SJCRH30 (cell line): ENCODE results near the gene TRABD2B. TPM values are rescaled to one million over a fixed set of nuclear protein-coding genes. Genes with fewer than 3 reads are reported as not detected.
A peak's percentile ranks its signal among the peaks of the same experiment; 100 is the strongest.

Experiments
- DNase-seq, 2 experiments: peaks; one replicate each; pipeline ENCODE4 v3.0.0-alpha.2; 2015 to 2020
- H3K27ac ChIP-seq: fragments of 250-450 bp; sonication (Bioruptor Pico); 2 replicates; pipeline ENCODE4 v1.5.1; 2020; ENCODE audit warnings: mild to moderate bottlenecking, moderate library complexity
- H3K27me3 ChIP-seq: fragments of 250-450 bp; sonication (Bioruptor Pico); 2 replicates; pipeline ENCODE4 v1.5.1; 2020; ENCODE audit warnings: mild to moderate bottlenecking, moderate library complexity
- H3K36me3 ChIP-seq: fragments of 250-450 bp; sonication (Bioruptor Pico); 2 replicates; pipeline ENCODE4 v1.5.1; 2020; ENCODE audit warnings: mild to moderate bottlenecking, moderate library complexity
- H3K4me1 ChIP-seq: fragments of 250-450 bp; sonication (Bioruptor Pico); 2 replicates; pipeline ENCODE4 v1.5.1; 2020; ENCODE audit warnings: mild to moderate bottlenecking, moderate library complexity
- H3K4me3 ChIP-seq: fragments of 250-450 bp; sonication (Bioruptor Pico); 2 replicates; pipeline ENCODE4 v1.5.1; 2020; ENCODE audit warnings: mild to moderate bottlenecking, moderate library complexity
- H3K9me3 ChIP-seq: fragments of 250-450 bp; sonication (Bioruptor Pico); replicated peaks from 2 replicates; pipeline ENCODE4 v1.5.1; 2020; ENCODE audit warnings: mild to moderate bottlenecking, moderate library complexity
- total RNA-seq: library from RNA; depleted of rRNA; stranded (reverse); fragments of >200 nt; shearing (Covaris generic); gene quantifications from 2 replicates; pipeline ENCODE4 v1.2.3, GENCODE V29; 2014

Gene TRABD2B
- total RNA-seq, 1 experiment from 2014 or later, result 1.1 TPM

GRCh38 chr1:48005253-48006117, 8.3 kb upstream of the TRABD2B start:
- Histone ChIP-seq H3K27ac (no peak overlapping the region), H3K27me3 (no peaks in the 10 kb centered on the region), H3K9me3 (no peaks in the 10 kb centered on the region), H3K4me3 (no peak overlapping the region), H3K4me1 (peaks cover 34% of the 10 kb centered on the region), H3K36me3 (no peaks in the 10 kb centered on the region)
- DNase-seq, result no peak

- Histone ChIP-seq H3K27ac (no peak overlapping the region), H3K4me3 (no peak overlapping the region), H3K9me3 (no peaks in the 10 kb centered on the region), H3K4me1 (peaks cover 28% of the 10 kb centered on the region), H3K36me3 (no peaks in the 10 kb centered on the region), H3K27me3 (no peaks in the 10 kb centered on the region)
- DNase-seq, result peak; percentile 92 to 95
Observed at GRCh38 chr1:48003741-48004531, 6.8 kb upstream of the TRABD2B start.

- Histone ChIP-seq H3K4me3 (no peak overlapping the region), H3K4me1 (peaks cover 22% of the 10 kb centered on the region), H3K9me3 (no peaks in the 10 kb centered on the region), H3K27ac (no peak overlapping the region), H3K27me3 (peaks cover 7% of the 10 kb centered on the region; the same call in 1 of the 2 replicates), H3K36me3 (no peaks in the 10 kb centered on the region)
- no peak for DNase-seq
Observed at GRCh38 chr1:48002142-48002541, 5.0 kb upstream of the TRABD2B start.

GRCh38 chr1:48001696-48002095, 4.5 kb upstream of the TRABD2B start:
- H3K4me1 ChIP-seq, result peaks cover 18% of the 10 kb centered on the region
- no peaks in the 10 kb centered on the region for H3K9me3 ChIP-seq
- no peak overlapping the region for H3K4me3 ChIP-seq
- H3K27me3 ChIP-seq, result peaks cover 7% of the 10 kb centered on the region; the same call in 1 of the 2 replicates
- no peaks in the 10 kb centered on the region for H3K36me3 ChIP-seq
- no peak for DNase-seq
- H3K27ac ChIP-seq, result no peak overlapping the region

GRCh38 chr1:48000883-48001282, 3.7 kb upstream of the TRABD2B start:
- H3K4me3 ChIP-seq, result no peak overlapping the region
- no peak overlapping the region for H3K27ac ChIP-seq
- no peaks in the 10 kb centered on the region for H3K9me3 ChIP-seq
- peaks cover 18% of the 10 kb centered on the region for H3K4me1 ChIP-seq
- H3K27me3 ChIP-seq, result peaks cover 7% of the 10 kb centered on the region; the same call in 1 of the 2 replicates
- H3K36me3 ChIP-seq, result no peaks in the 10 kb centered on the region
- DNase-seq, result no peak

- H3K27me3 ChIP-seq, result peaks cover 7% of the 10 kb centered on the region; the same call in 1 of the 2 replicates
- no peak for DNase-seq
- no peaks in the 10 kb centered on the region for H3K9me3 ChIP-seq
- no peaks in the 10 kb centered on the region for H3K36me3 ChIP-seq
- peaks cover 10% of the 10 kb centered on the region for H3K4me1 ChIP-seq
- H3K4me3 ChIP-seq, result no peak overlapping the region
- H3K27ac ChIP-seq, result no peak overlapping the region
Observed at GRCh38 chr1:47999097-47999496, 1.9 kb upstream of the TRABD2B start.

GRCh38 chr1:47998396-47998990, 1.3 kb upstream of the TRABD2B start:
- no peaks in the 10 kb centered on the region for H3K9me3 ChIP-seq
- H3K4me3 ChIP-seq, result no peak overlapping the region
- H3K27ac ChIP-seq, result no peak overlapping the region
- peaks cover 7% of the 10 kb centered on the region; the same call in 1 of the 2 replicates for H3K27me3 ChIP-seq
- no peak for DNase-seq
- peaks cover 4% of the 10 kb centered on the region for H3K4me1 ChIP-seq
- H3K36me3 ChIP-seq, result no peaks in the 10 kb centered on the region

GRCh38 chr1:47996406-47997226, 569 bp downstream of the TRABD2B start:
- Histone ChIP-seq H3K36me3 (no peaks in the 10 kb centered on the region), H3K9me3 (no peaks in the 10 kb centered on the region), H3K27ac (peak overlapping the region; percentile 62; the same call in 1 of the 2 replicates), H3K4me1 (peaks cover 17% of the 10 kb centered on the region), H3K27me3 (peaks cover 7% of the 10 kb centered on the region; the same call in 1 of the 2 replicates), H3K4me3 (peak overlapping the region; percentile 80)
- peak; percentile 61 to 67 for DNase-seq

- H3K36me3 ChIP-seq, result no peaks in the 10 kb centered on the region
- peak overlapping the region; percentile 80 for H3K4me3 ChIP-seq
- no peak for DNase-seq
- H3K27me3 ChIP-seq, result peaks cover 7% of the 10 kb centered on the region; the same call in 1 of the 2 replicates
- H3K4me1 ChIP-seq, result peaks cover 21% of the 10 kb centered on the region
- no peaks in the 10 kb centered on the region for H3K9me3 ChIP-seq
- peak overlapping the region; percentile 62; the same call in 1 of the 2 replicates for H3K27ac ChIP-seq
Observed at GRCh38 chr1:47996060-47996405, 1.2 kb downstream of the TRABD2B start.

- peak overlapping the region; percentile 80 for H3K4me3 ChIP-seq
- no peaks in the 10 kb centered on the region for H3K36me3 ChIP-seq
- no peaks in the 10 kb centered on the region for H3K9me3 ChIP-seq
- no peak for DNase-seq
- peak overlapping the region; percentile 62; the same call in 1 of the 2 replicates for H3K27ac ChIP-seq
- peaks cover 7% of the 10 kb centered on the region; the same call in 1 of the 2 replicates for H3K27me3 ChIP-seq
- peaks cover 22% of the 10 kb centered on the region for H3K4me1 ChIP-seq
Observed at GRCh38 chr1:47995306-47996050, 1.7 kb downstream of the TRABD2B start.

- H3K4me1 ChIP-seq, result peaks cover 22% of the 10 kb centered on the region
- no peaks in the 10 kb centered on the region for H3K9me3 ChIP-seq
- DNase-seq, result no peak
- no peak overlapping the region for H3K4me3 ChIP-seq
- H3K27ac ChIP-seq, result no peak overlapping the region
- peaks cover 3% of the 10 kb centered on the region; the same call in 1 of the 2 replicates for H3K36me3 ChIP-seq
- peaks cover 7% of the 10 kb centered on the region; the same call in 1 of the 2 replicates for H3K27me3 ChIP-seq
Observed at GRCh38 chr1:47993881-47994625, 3.1 kb downstream of the TRABD2B start.

- H3K27me3 ChIP-seq, result peaks cover 4% of the 10 kb centered on the region; the same call in 1 of the 2 replicates
- no peak for DNase-seq
- H3K4me3 ChIP-seq, result no peak overlapping the region
- H3K4me1 ChIP-seq, result peaks cover 22% of the 10 kb centered on the region
- no peaks in the 10 kb centered on the region for H3K9me3 ChIP-seq
- no peak overlapping the region for H3K27ac ChIP-seq
- peaks cover 3% of the 10 kb centered on the region; the same call in 1 of the 2 replicates for H3K36me3 ChIP-seq
Observed at GRCh38 chr1:47993416-47993740, 3.8 kb downstream of the TRABD2B start.
